NT2/D1 (cell line): ENCODE results near the gene PMM2.

Experiments
- SUZ12 ChIP-seq: IDR thresholded peaks from 2 replicates; pipeline ENCODE4 v1.6.1; 2011; ENCODE audit not compliant: insufficient read length, insufficient read depth; ENCODE audit errors: extremely low read depth
- YY1 ChIP-seq: IDR thresholded peaks from 2 replicates; pipeline ENCODE4 v1.6.1; 2011; ENCODE audit not compliant: insufficient read length, insufficient read depth
- ZNF274 ChIP-seq: IDR thresholded peaks from 2 replicates; pipeline ENCODE4 v1.6.1; 2011; ENCODE audit warnings: mild to moderate bottlenecking, low read depth, low read length

- no peak for TF ChIP-seq YY1
- no peak for TF ChIP-seq ZNF274
- TF ChIP-seq SUZ12 = no peak
These were observed 50.7 kb downstream of the PMM2 start for GRCh38 chr16:8848231-8848938.
